ENCODE data around the gene PATJ.

The PATJ gene

DNA sequence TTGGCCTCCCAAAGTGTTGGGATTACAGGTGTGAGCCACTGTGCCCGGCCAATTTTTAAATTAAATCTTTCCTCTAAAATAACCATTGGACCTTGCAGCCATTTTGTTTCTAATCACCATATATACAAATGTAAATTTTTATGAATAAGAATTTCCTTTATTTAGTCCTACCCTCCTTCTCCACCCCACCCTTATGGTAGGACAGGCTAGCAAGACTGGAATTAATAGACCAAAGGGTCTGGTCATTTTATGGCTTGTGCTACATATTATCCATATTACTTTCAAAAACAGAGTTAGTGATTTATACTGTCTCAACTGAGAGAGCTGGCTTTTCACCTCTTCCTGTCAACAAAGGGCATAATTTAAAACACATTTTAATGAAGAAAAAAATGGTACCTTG, 478.9 kb downstream of the PATJ start:
- no peak for DNase-seq

DNA sequence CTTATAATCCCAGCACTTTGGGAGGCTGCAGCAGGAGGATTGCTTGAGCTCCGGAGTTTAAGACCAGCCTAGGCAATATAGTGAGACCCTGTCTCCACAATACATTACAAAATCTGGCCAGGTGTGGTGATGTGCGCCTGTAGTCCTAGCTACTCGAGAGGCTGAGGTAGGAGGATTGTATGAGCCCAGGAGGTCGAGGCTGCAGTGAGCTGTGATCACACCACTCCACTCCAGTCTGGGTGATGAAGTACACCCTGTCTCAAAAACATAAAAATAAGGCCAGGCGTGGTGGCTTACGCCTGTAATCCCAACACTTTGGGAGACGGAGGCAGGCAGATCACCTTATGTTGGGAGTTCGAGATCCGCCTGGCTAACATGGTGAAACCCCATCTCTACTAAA, 480.0 kb downstream of the PATJ start:
- DNase-seq: no peak

DNA sequence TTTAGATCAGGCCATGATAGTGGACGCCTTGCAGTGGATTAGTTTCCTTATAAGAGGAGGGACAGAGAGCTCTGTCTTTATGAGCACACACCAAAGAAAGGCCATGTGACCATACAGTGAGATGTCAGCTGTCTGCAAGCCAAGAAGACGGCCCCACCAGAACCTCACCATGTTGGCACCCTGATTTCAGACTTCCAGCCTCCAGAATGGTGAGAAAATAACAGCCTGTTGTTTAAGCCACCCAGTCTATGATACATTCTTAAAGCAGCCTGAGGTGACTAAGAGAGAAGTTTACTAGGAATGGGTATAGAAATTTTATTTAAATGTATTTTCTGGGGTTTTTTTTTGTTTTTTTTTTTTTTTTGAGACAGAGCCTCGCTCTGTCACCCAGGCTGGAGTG, 481.9 kb downstream of the PATJ start:
- no peak for DNase-seq

DNA sequence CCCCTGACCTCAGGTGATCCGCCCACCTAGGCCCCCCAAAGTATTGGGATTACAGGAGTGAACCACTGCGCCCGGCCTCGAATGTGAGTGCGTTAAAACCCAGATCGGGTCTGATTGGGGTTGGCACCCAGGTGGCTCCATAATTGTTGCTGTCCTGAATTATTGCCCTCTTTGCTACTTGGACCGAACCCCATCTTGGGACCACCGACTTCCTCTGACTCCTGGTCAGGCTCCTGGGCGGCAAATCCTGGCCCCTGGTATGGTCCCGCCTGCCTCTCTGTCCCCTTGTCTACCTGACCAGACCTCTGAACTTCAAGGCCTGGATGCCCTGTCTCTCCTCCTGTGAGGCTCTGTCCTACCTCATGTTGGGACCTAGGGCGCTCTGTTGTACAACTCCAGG, 485.2 kb downstream of the PATJ start:
- DNase-seq: no peak

Measured in NCI-H2171 treated with DMSO at 0.1 percent for 48 hours (cell line).